PC-3 (cell line): ENCODE results near the gene FAT4.

ENCODE experiments used
- EZH2 ChIP-seq: fragments of 300-600 bp; sonication (generic); IDR thresholded peaks from one replicate; pipeline ENCODE4 v1.6.1; 2017; ENCODE audit warnings: antibody characterized with exemption, mild to moderate bottlenecking, low read length; ENCODE audit not compliant: unreplicated experiment
- EZH2phosphoT487 ChIP-seq: fragments of 300-600 bp; sonication (generic); IDR thresholded peaks from 2 replicates; pipeline ENCODE4 v1.6.1; 2018; ENCODE audit warnings: mild to moderate bottlenecking, antibody characterized with exemption, low read length, borderline replicate concordance
- TF ChIP-seq, protein P1 (sequence below): fragments of 300-600 bp; sonication (generic); conservative IDR thresholded peaks from 2 replicates; pipeline ENCODE4 v1.5.1; 2017; ENCODE audit warnings: antibody characterized with exemption, low read depth, mild to moderate bottlenecking, low read length

DNA sequence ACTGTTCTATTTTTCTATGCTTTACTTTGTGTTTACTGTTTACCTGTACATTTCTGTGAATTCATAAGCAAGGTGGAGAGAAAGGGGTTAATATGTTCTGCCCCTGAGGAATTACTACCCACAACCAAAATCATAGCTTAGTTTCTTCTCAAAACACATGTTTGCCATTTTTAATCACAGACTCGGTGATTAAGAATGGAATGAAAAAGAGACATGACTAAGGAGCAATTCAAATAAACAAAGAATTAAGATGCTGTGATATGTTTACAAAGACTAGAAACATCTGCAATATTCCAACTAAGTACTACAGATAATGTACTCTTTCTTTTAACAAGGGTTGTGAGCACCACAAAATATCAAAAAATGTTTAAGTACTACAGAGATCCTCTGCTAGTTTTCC lies 11.7 kb upstream of the FAT4 start:
- TF ChIP-seq, protein P1, sequence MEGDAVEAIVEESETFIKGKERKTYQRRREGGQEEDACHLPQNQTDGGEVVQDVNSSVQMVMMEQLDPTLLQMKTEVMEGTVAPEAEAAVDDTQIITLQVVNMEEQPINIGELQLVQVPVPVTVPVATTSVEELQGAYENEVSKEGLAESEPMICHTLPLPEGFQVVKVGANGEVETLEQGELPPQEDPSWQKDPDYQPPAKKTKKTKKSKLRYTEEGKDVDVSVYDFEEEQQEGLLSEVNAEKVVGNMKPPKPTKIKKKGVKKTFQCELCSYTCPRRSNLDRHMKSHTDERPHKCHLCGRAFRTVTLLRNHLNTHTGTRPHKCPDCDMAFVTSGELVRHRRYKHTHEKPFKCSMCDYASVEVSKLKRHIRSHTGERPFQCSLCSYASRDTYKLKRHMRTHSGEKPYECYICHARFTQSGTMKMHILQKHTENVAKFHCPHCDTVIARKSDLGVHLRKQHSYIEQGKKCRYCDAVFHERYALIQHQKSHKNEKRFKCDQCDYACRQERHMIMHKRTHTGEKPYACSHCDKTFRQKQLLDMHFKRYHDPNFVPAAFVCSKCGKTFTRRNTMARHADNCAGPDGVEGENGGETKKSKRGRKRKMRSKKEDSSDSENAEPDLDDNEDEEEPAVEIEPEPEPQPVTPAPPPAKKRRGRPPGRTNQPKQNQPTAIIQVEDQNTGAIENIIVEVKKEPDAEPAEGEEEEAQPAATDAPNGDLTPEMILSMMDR: no peak
- TF ChIP-seq EZH2 (no peak), EZH2phosphoT487 (no peak)
